ENCODE data around the gene SPECC1L. TPM values are rescaled to one million over a fixed set of nuclear protein-coding genes. Genes with fewer than 3 reads are reported as not detected.
"Not testable (repeated sequence)": the region's sequence is repeated elsewhere in the genome, so short reads cannot be mapped to it uniquely, and the experiment has no call there.

SPECC1L gene
- total and polyA plus RNA-seq, 10 of the 15 experiments (the other 5 are each of a cell fraction or from before 2014, with no cell fraction given): 1.9 to 40.6 (median 19.1) TPM

GRCh38 chr22:24271386-24271854, 789 bp downstream of the SPECC1L start (continued):
- TF ChIP-seq ZNF274 (IDR thresholded peaks at IDR 0.05; ENCODE audit: insufficient read depth, insufficient read length) (no peak), POLR2AphosphoS5 (IDR thresholded peaks at IDR 0.05; ENCODE audit: low read length) (no peak)

GRCh38 chr22:24273031-24273430, 2.4 kb downstream of the SPECC1L start:
- POLR2A ChIA-PET: interaction anchor here (0.7 to 1.7 kb wide), 2 partner anchors 12 to 236 kb away, joined by 3 to 6 read pairs; no protein-coding TSS in a partner anchor
- SMC1A ChIA-PET (ENCODE audit: uncharacterized antibody, unreplicated experiment): interaction anchor here (0.6 to 4.0 kb wide), 4 partner anchors 11 to 115 kb away, joined by 3 to 21 read pairs (median 4); no protein-coding TSS in a partner anchor
- CTCF ChIA-PET: interaction anchor here (0.7 to 2.9 kb wide), 4 partner anchors 16 to 249 kb away, joined by 3 to 8 read pairs (median 4); no protein-coding TSS in a partner anchor
- Histone ChIP-seq H3K4me1 (ENCODE audit: control insufficient read depth, insufficient read depth, low read length) (peaks cover 14% of the 10 kb centered on the region), H3K4me2 (ENCODE audit: control insufficient read depth, insufficient read depth) (peak overlapping the region; percentile 77), H3K27ac (ENCODE audit: control insufficient read depth, insufficient read depth) (peak overlapping the region; percentile 55), H3K79me2 (ENCODE audit: control insufficient read depth, insufficient read depth, low read length) (peaks cover 54% of the 10 kb centered on the region), H3K4me3 (peak overlapping the region; percentile 94; the same call in 1 of the 2 replicates)
- H3K27me3 ChIP-seq (replicated peaks in 1 of 2; ENCODE audit: control insufficient read depth in 2 of 2, insufficient read depth in 2 of 2, low read length in 1 of 2); BruUV-seq (replicated peaks); intact Hi-C loops (cut with micrococcal nuclease; ENCODE audit: unreplicated experiment); H3K36me3 ChIP-seq (ENCODE audit: control insufficient read depth in 2 of 2, insufficient read depth in 2 of 2, low read length in 1 of 2); in situ Hi-C loops (cut with MboI); H3K9me3 ChIP-seq (replicated peaks; ENCODE audit: control insufficient read depth, insufficient read depth, low read length); DNase-seq (ENCODE audit: low read depth, low spot score); H2AFZ ChIP-seq (ENCODE audit: control insufficient read depth, low read depth, low read length); H3K9ac ChIP-seq (ENCODE audit: control insufficient read depth, insufficient read depth, low read length); H4K20me1 ChIP-seq (ENCODE audit: control insufficient read depth, insufficient read depth): not testable (repeated sequence)
- RAD21 ChIA-PET (ENCODE audit: unreplicated experiment): interaction anchor here (0.6 to 2.0 kb wide), 3 partner anchors 12 to 127 kb away, joined by 3 to 7 read pairs (median 4); no protein-coding TSS in a partner anchor
- WGBS (ENCODE audit: insufficient coverage, insufficient replicate concordance, low lambda C conversion rate, missing lambda C conversion rate): 0% methylated on average over 2 of the region's 2 CpGs
- TF ChIP-seq ATF7 (IDR thresholded peaks at IDR 0.05; ENCODE audit: low read depth): peak; percentile 78
- peak in 1 of 2 experiments; percentile 52; a peak in 1 of 4 replicates for TF ChIP-seq BHLHE40 (IDR thresholded peaks at IDR 0.05; ENCODE audit: borderline replicate concordance in 1 of 2, low read depth in 2 of 2, low read length in 1 of 2)
- peak; percentile 33; the same call in 1 of the 2 replicates for TF ChIP-seq JUNB (IDR thresholded peaks at IDR 0.05)
- TF ChIP-seq RAD51 (IDR thresholded peaks at IDR 0.05): peak; percentile 74
- TF ChIP-seq NFIC (IDR thresholded peaks at IDR 0.05; ENCODE audit: low read depth, low read length): 0 out of 2 replicates have a peak, but pooled peaks have one; percentile 4
- TF ChIP-seq RUNX3 (IDR thresholded peaks at IDR 0.05; ENCODE audit: low read length): 0 out of 2 replicates have a peak, but pooled peaks have one; percentile 22
- 0 out of 3 replicates have a peak, but pooled peaks have one; percentile 27 for TF ChIP-seq POU2F2 (IDR thresholded peaks at IDR 0.05; ENCODE audit: borderline replicate concordance, low read depth, low read length)
- peak; percentile 50 for ATAC-seq
- FAIRE-seq: peak; percentile 69
